ENCODE data around the gene IL3RA.
"Not testable (repeated sequence)": the region's sequence is repeated elsewhere in the genome, so short reads cannot be mapped to it uniquely, and the experiment has no call there.

Gene IL3RA

GRCh38 chrX:1423215-1423614 lies 86.6 kb downstream of the IL3RA start:
- no peak for DNase-seq (ENCODE audit: low read depth in 3 of 3)

GRCh38 chrX:1424147-1424851 lies 87.7 kb downstream of the IL3RA start:
- DNase-seq (ENCODE audit: low read depth in 3 of 3): no peak

- no peak for DNase-seq (ENCODE audit: low read depth in 3 of 3)
Measured at GRCh38 chrX:1425381-1425780, 88.8 kb downstream of the IL3RA start.

GRCh38 chrX:1426321-1426720 lies 89.7 kb downstream of the IL3RA start:
- DNase-seq (ENCODE audit: low read depth in 3 of 3): not testable (repeated sequence)

GRCh38 chrX:1427756-1428155 lies 91.2 kb downstream of the IL3RA start:
- no peak for DNase-seq (ENCODE audit: low read depth in 3 of 3)

GRCh38 chrX:1430451-1430850 lies 93.9 kb downstream of the IL3RA start:
- no peak for DNase-seq (ENCODE audit: low read depth in 3 of 3)
